ENCODE data around the gene CEP57L1. TPM values are rescaled to one million over a fixed set of nuclear protein-coding genes. Genes with fewer than 3 reads are reported as not detected.

Gene CEP57L1
- total RNA-seq, 4 donors from 2014 or later = 11.0 to 30.0 (median 16.3) TPM

- Histone ChIP-seq H3K27ac (peak overlapping the region in 3 of 4 donors; percentile 3 to 26 (median 24)), H3K4me3 (no peak overlapping the region), H3K9me3 (no peaks in the 10 kb centered on the region), H3K4me1 (peaks cover 16 to 79% (median 25%) of the 10 kb centered on the region in 3 donors), H3K27me3 (no peaks in the 10 kb centered on the region), H3K36me3 (no peaks in the 10 kb centered on the region)
- WGBS, 2 donors (ENCODE audit: low coverage in 1 of 2) = 86 to 88% methylated on average over 3 to 4 of the region's 4 CpGs
- ATAC-seq = no peak
- TF ChIP-seq POLR2AphosphoS5 (IDR thresholded peaks at IDR 0.05) (no peak), POLR2A (IDR thresholded peaks at IDR 0.05) (no peak), EP300 (IDR thresholded peaks at IDR 0.05) (no peak)
- TF ChIP-seq, protein P1, sequence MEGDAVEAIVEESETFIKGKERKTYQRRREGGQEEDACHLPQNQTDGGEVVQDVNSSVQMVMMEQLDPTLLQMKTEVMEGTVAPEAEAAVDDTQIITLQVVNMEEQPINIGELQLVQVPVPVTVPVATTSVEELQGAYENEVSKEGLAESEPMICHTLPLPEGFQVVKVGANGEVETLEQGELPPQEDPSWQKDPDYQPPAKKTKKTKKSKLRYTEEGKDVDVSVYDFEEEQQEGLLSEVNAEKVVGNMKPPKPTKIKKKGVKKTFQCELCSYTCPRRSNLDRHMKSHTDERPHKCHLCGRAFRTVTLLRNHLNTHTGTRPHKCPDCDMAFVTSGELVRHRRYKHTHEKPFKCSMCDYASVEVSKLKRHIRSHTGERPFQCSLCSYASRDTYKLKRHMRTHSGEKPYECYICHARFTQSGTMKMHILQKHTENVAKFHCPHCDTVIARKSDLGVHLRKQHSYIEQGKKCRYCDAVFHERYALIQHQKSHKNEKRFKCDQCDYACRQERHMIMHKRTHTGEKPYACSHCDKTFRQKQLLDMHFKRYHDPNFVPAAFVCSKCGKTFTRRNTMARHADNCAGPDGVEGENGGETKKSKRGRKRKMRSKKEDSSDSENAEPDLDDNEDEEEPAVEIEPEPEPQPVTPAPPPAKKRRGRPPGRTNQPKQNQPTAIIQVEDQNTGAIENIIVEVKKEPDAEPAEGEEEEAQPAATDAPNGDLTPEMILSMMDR (IDR thresholded peaks at IDR 0.05) = no peak
Measured at GRCh38 chr6:109062767-109063352, 32.4 kb upstream of the CEP57L1 start.

DNA sequence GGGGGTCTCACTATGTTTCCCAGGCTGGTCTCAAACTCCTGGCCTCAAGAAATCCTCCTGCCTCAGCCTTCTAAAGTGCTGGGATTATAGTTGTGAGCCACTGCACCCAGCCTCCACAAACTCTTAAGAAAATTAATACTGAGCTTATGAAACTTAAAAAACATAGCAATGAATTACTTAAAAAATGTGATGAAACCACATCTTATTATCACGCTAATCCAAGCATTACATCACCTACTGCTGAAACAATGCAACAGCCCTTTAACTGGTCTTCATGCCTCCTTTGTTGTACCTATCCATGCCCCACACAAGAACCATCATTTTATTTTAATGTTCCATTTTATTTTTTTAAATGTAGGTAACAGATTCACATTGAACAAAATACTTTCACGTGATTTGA is 25.6 kb upstream of the CEP57L1 start:
- WGBS, 2 donors (ENCODE audit: low coverage in 1 of 2) = 89% methylated on average over 1 to 2 of the region's 2 CpGs
- Histone ChIP-seq H3K4me1 (peaks cover 7 to 51% (median 14%) of the 10 kb centered on the region in 3 donors), H3K9me3 (no peaks in the 10 kb centered on the region), H3K36me3 (no peaks in the 10 kb centered on the region), H3K27ac (no peak overlapping the region), H3K4me3 (no peak overlapping the region), H3K27me3 (no peaks in the 10 kb centered on the region)
- TF ChIP-seq POLR2A (IDR thresholded peaks at IDR 0.05) = no peak
- TF ChIP-seq EP300 (IDR thresholded peaks at IDR 0.05) = no peak
- no peak for TF ChIP-seq POLR2AphosphoS5 (IDR thresholded peaks at IDR 0.05)
- TF ChIP-seq, protein P1 (IDR thresholded peaks at IDR 0.05) = no peak
- peak; percentile 58 for ATAC-seq

DNA sequence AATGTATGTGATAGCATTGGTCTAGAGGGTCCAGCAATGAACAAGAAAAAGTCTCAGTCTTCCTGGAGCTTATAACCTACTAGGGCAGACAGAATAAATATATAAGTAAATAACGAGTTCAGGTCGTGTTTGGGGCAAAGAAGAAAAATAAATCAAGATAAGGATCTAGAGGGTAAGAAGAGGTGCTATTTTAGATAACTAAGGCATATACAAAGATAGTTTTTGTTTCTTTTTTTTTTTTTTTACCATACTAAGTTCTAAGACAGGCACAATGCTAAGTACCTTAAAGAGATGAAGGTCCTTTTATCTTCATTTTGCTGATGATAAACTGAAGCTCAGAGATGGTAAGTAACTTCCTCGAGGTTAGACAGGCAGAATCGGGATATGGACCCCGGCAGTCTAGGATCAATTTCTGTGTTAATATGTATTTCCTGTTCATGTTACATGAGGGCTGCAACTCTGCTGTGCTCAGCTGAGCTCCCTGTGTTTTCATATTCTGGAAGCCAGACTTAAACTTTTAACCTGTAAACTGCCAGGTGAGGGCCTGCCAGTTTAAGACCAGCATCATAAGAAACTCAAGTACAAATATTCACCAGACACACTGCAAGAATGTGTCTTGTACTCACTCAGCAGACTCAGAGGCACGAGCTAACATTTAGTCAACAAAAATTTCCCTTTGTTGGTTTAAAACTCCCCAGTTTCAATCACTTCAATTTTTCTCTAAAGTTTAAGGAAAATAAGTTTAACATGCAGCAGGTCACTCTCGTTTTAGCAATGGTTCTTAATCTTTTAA is 24.0 kb upstream of the CEP57L1 start:
- no peak for TF ChIP-seq POLR2AphosphoS5 (IDR thresholded peaks at IDR 0.05)
- TF ChIP-seq, protein P1 (IDR thresholded peaks at IDR 0.05) = no peak
- no peak for TF ChIP-seq POLR2A (IDR thresholded peaks at IDR 0.05)
- no peak for TF ChIP-seq EP300 (IDR thresholded peaks at IDR 0.05)
- no peaks in the 10 kb centered on the region for H3K9me3 ChIP-seq
- no peak for ATAC-seq
- H3K36me3 ChIP-seq = no peaks in the 10 kb centered on the region
- WGBS, 2 donors (ENCODE audit: low coverage in 1 of 2) = 42 to 49% methylated on average over 7 of the region's 7 CpGs
- no peak overlapping the region for H3K4me3 ChIP-seq
- H3K27ac ChIP-seq = no peak overlapping the region
- no peaks in the 10 kb centered on the region for H3K27me3 ChIP-seq
- peaks cover 7 to 55% (median 14%) of the 10 kb centered on the region in 3 donors for H3K4me1 ChIP-seq

- TF ChIP-seq POLR2A (IDR thresholded peaks at IDR 0.05) = no peak
- TF ChIP-seq POLR2AphosphoS5 (IDR thresholded peaks at IDR 0.05) = peak; percentile 31
- TF ChIP-seq, protein P1 (IDR thresholded peaks at IDR 0.05) = peak; percentile 40 to 85 (median 74)
- peaks cover 7 to 66% (median 17%) of the 10 kb centered on the region in 3 donors for H3K4me1 ChIP-seq
- peak; percentile 61 for ATAC-seq
- H3K27ac ChIP-seq = no peak overlapping the region
- WGBS, 2 donors (ENCODE audit: low coverage in 1 of 2) = 39 to 48% methylated on average over 6 to 7 of the region's 7 CpGs
- no peaks in the 10 kb centered on the region for H3K27me3 ChIP-seq
- no peaks in the 10 kb centered on the region for H3K9me3 ChIP-seq
- no peaks in the 10 kb centered on the region for H3K36me3 ChIP-seq
- no peak overlapping the region for H3K4me3 ChIP-seq
Measured at GRCh38 chr6:109073344-109074132, 21.8 kb upstream of the CEP57L1 start.
